BJ (cell line): Measurements from ENCODE around the gene MKNK2. TPM values are rescaled to one million over a fixed set of nuclear protein-coding genes. Genes with fewer than 3 reads are reported as not detected.
"Not testable (repeated sequence)": the region's sequence is repeated elsewhere in the genome, so short reads cannot be mapped to it uniquely, and the experiment has no call there.

Source experiments
- CTCF ChIA-PET: fragments of 350-600 bp; formaldehyde crosslinking; extraction: SDS; loops from one replicate; lab custom pipeline; 2021; ENCODE audit warnings: antibody characterized with exemption, inconsistent platforms; lab: Yijun Ruan, JAX
- POLR2A ChIA-PET: fragments of 300-600 bp; sonication (Branson Sonifier 250); formaldehyde crosslinking; extraction: SDS; loops from one replicate; lab custom pipeline; 2021; ENCODE audit warnings: antibody characterized with exemption; lab: Charles Lee
- DNase-seq: peaks from one replicate; pipeline ENCODE4 v3.0.0-alpha.2; 2011; ENCODE audit warnings: low read depth
- H3K27me3 ChIP-seq: 2 replicates; pipeline ENCODE4 v1.6.0; 2011; ENCODE audit warnings: low read length; ENCODE audit not compliant: control insufficient read depth, insufficient read depth
- H3K36me3 ChIP-seq: 2 replicates; pipeline ENCODE4 v1.5.1; 2011; ENCODE audit warnings: low read length; ENCODE audit not compliant: control insufficient read depth, insufficient read depth
- H3K4me3 ChIP-seq: 2 replicates; pipeline ENCODE4 v1.5.1; 2011; ENCODE audit warnings: low read depth, mild to moderate bottlenecking, control low read depth, low read length
- CTCF ChIP-seq: IDR thresholded peaks from 2 replicates; pipeline ENCODE4 v1.5.1; 2011; ENCODE audit warnings: low read depth, mild to moderate bottlenecking, control low read depth, inconsistent platforms, low read length, moderate library complexity; ENCODE audit not compliant: insufficient read depth
- polyA plus RNA-seq: library from polyadenylated mRNA; depleted of rRNA; stranded (reverse); fragments of >200 nt; gene quantifications from 2 replicates; pipeline ENCODE4 v1.2.3, GENCODE V29; 2011

The MKNK2 gene
- polyA plus RNA-seq, 1 experiment = 108 TPM

GRCh38 chr19:2097203-2097885, 46.3 kb upstream of the MKNK2 start:
- ChIA-PET CTCF (interaction anchor here (1.5 kb wide), 2 partner anchors 12 to 40 kb away, joined by 4 to 5 read pairs; no protein-coding TSS in a partner anchor), POLR2A (no interaction called here)
- H3K4me3 ChIP-seq = peak overlapping the region; percentile 44
- H3K36me3 ChIP-seq = peaks cover 29% of the 10 kb centered on the region
- no peaks in the 10 kb centered on the region for H3K27me3 ChIP-seq
- no peak for TF ChIP-seq CTCF
- DNase-seq = no peak

- ChIA-PET POLR2A (no interaction called here), CTCF (interaction anchor here (1.5 kb wide), 1 partner anchor 13 kb away, joined by 5 read pairs; no protein-coding TSS in a partner anchor)
- Histone ChIP-seq H3K36me3 (peaks cover 25% of the 10 kb centered on the region), H3K27me3 (no peaks in the 10 kb centered on the region), H3K4me3 (peak within 1 kb of the TSS; percentile 75)
- peak; percentile 46 for TF ChIP-seq CTCF
- peak; percentile 61 for DNase-seq
These were observed 45.6 kb upstream of the MKNK2 start, which contains the start of gene IZUMO4 for GRCh38 chr19:2096480-2097202. IZUMO4 (plus strand) TSS chr19:2096915; CDS start chr19:2096946, 31 bp downstream.

GRCh38 chr19:2096034-2096479, 45.0 kb upstream of the MKNK2 start, which contains the start of gene MOB3A:
MOB3A (minus strand) TSS chr19:2096326; CDS start chr19:2078560, 17,766 bp downstream.
- H3K36me3 ChIP-seq = peaks cover 19% of the 10 kb centered on the region
- no peaks in the 10 kb centered on the region for H3K27me3 ChIP-seq
- DNase-seq = no peak
- peak within 1 kb of the TSS; percentile 75 for H3K4me3 ChIP-seq
- TF ChIP-seq CTCF = peak; percentile 59
- ChIA-PET CTCF (interaction anchor here (1.8 kb wide), 1 partner anchor 76 kb away, joined by 4 read pairs; no protein-coding TSS in a partner anchor), POLR2A (no interaction called here)

GRCh38 chr19:2091926-2092525, 41.0 kb upstream of the MKNK2 start:
- CTCF ChIA-PET = interaction anchor here (0.6 to 1.3 kb wide), 4 partner anchors 22 to 233 kb away, joined by 3 read pairs; no protein-coding TSS in a partner anchor
- POLR2A ChIA-PET = not testable (repeated sequence)

GRCh38 chr19:2089727-2090053, 38.6 kb upstream of the MKNK2 start:
- CTCF ChIA-PET = interaction anchor here (0.6 to 1.1 kb wide), 2 partner anchors 20 to 155 kb away, joined by 3 to 4 read pairs; no protein-coding TSS in a partner anchor
- TF ChIP-seq CTCF = no peak
- Histone ChIP-seq H3K36me3 (peaks cover 5% of the 10 kb centered on the region), H3K27me3 (no peaks in the 10 kb centered on the region), H3K4me3 (no peak overlapping the region)
- POLR2A ChIA-PET = no interaction called here
- no peak for DNase-seq

More at GRCh38 chr19:2091926-2092525, 41.0 kb upstream of the MKNK2 start:
- not testable (repeated sequence) for H3K36me3 ChIP-seq, DNase-seq, H3K4me3 ChIP-seq, H3K27me3 ChIP-seq
